T follicular helper cell (primary cell): ENCODE data around the gene CCDC134.
"Not testable (repeated sequence)": the region's sequence is repeated elsewhere in the genome, so short reads cannot be mapped to it uniquely, and the experiment has no call there.

Experiments
- DNase-seq: peaks from one replicate; pipeline ENCODE4 v3.0.0-alpha.2; 2020; ENCODE audit warnings: low read depth

The CCDC134 gene

GRCh38 chr22:41842996-41843970 lies 42.8 kb downstream of the CCDC134 start:
- DNase-seq: no peak

GRCh38 chr22:41844036-41844435 lies 43.6 kb downstream of the CCDC134 start:
- DNase-seq: no peak

DNA sequence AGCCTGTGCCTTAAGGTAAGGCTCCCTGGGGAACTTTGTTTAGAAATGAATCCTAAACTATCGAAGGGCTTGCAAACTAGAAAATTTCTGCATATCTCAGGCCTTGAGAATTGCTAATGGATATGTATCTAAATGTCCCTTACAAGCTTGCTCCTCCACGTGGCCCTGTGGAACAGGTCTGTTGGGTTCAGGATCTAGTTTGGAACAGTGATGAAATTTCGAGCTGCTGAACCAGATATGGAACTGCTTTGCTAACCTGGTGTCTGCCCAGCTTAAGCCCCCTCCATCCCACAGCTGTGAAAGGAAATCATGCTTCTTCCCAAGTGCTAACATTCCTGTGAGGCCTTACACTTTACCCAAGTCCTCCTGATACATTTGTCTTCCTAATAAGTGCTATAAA lies 44.0 kb downstream of the CCDC134 start:
- DNase-seq: no peak

- no peak for DNase-seq
Observed at GRCh38 chr22:41845380-41846267, 45.1 kb downstream of the CCDC134 start.

GRCh38 chr22:41846268-41846987 lies 45.9 kb downstream of the CCDC134 start:
- no peak for DNase-seq

GRCh38 chr22:41847300-41847699 lies 46.8 kb downstream of the CCDC134 start:
- DNase-seq: no peak

DNA sequence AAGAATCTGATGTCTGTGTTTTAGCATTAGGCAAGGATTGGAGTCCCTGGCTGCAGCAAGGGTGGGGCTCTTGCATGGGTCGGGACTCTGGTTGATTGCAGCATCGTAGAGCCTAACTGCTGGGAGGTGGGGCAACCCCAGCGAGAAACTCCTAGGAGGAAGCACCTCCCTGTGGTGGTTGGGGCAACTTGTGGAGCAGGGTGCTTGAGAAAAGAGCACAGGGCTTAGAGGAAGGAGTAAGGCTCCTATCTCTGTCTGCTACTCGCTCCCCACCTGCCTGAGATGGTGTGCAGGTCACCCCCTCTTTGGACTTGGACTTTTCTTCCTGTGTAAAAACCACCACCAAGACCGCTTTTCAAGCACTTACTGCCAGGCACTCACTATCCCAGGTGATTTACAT lies 48.0 kb downstream of the CCDC134 start:
- no peak for DNase-seq

DNA sequence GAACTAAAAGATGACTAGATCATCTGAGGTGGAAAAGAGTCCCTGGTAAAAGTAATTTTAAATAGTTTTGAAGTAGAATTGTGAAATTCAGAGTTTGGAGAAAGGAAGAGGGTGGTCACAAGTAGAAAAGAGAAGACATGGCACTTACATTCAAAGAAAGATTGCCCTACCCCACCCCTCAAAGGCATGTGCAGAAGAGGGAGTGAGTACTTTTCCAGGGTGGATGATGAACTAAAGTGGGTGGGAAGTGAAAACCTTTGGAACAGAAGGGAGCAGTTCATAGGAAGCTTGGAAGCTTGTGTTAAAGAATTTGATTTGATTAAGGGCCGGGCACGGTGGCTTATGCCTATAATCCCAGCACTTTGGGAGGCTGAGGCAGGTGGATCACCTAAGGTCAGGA lies 56.0 kb downstream of the CCDC134 start:
- no peak for DNase-seq

GRCh38 chr22:41857155-41857859 lies 56.8 kb downstream of the CCDC134 start:
- DNase-seq: peak; percentile 62

- DNase-seq: no peak
Observed at GRCh38 chr22:41857860-41858199, 57.4 kb downstream of the CCDC134 start.

- DNase-seq: peak; percentile 10
Observed at GRCh38 chr22:41862160-41862529, 61.7 kb downstream of the CCDC134 start.

DNA sequence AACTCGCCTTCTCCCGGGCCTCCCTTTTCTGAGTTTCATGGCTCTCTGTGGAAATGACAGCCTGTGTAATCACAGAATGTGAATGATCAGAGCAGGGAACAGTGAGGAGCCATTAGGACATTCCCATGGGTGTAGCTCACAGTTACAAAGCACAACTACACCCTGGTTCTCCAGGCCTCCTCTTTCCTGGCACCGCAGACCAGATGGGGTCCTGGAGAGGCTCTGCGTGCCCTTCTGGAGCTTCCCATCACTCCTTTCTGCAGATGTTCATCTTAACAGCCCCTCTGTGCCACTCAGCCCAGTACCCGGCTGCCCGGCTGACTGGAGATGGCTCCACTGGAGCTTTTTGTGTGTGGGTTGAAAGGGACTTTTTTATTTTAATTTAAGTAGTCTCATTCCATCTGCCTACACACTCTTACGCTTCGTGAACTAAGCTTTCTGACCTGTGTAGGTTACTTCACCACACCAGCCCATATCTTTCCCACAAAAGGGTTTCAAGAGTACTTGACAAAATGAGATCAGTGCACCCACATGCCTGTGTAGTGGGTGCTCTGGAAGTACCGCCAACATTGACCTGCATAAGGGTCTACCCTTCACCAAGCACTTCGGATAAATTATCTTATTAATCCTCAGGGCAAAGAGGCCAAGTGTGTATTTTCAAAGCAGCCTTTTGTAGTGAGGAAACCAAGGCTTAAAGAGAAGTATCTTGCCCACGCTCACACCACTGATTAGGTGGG lies 62.2 kb downstream of the CCDC134 start:
- no peak for DNase-seq

DNA sequence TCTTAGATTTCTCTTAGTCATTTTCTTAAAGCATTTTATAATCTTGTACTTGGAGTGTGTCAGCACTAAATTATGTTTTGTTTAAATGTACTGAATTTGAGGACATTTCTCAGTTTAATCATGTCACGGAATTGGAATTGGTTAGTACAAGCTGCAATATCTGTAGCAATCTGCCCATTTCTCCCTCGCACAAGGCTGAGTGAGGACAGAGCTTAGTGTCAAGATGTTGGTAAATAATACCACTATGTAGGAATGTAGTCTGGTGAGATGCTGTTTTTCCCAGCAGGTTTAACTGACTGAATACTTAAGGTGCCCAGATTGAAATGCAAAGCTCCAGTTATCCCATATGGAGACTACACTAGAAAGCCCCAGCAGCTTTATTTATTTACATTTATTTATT lies 63.0 kb downstream of the CCDC134 start:
- DNase-seq: no peak

GRCh38 chr22:41868556-41868955 lies 68.1 kb downstream of the CCDC134 start:
- no peak for DNase-seq

DNA sequence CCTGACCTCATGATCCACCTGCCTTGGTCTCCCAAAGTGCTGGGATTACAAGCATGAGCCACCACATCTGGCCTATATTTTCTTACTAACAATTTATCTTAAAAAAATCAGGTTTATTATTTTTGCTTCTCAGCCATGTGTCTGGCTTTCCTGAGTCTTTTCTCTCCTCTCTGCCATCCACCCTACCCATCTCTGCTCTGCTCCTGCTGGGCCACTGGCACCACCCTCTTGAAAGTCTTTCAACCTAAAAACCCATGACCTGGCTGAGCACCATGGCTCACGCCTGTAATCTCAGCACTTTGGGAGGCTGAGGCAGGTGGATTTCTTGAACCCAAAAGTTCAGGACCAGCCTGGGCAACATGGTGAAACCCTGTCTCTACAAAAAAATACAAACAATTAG lies 69.6 kb downstream of the CCDC134 start:
- not testable (repeated sequence) for DNase-seq

DNA sequence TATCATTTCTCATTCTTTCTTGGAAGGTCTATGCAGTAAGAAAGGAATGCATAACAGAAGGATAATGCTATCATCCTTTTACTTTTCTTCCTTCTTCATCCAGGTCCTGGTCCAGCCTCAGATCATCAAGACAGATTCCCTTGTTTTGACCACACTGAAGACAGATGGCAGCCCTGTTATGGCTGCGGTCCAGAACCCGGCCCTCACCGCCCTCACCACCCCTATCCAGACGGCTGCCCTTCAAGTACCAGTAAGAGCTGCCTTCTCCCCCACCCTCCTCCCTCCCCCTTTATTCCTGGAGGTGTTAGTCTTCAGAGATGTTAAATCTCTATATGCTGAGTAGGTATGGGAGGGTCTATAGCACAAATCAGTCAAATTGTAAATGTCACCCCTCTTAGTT lies 70.3 kb downstream of the CCDC134 start:
- DNase-seq: no peak

DNA sequence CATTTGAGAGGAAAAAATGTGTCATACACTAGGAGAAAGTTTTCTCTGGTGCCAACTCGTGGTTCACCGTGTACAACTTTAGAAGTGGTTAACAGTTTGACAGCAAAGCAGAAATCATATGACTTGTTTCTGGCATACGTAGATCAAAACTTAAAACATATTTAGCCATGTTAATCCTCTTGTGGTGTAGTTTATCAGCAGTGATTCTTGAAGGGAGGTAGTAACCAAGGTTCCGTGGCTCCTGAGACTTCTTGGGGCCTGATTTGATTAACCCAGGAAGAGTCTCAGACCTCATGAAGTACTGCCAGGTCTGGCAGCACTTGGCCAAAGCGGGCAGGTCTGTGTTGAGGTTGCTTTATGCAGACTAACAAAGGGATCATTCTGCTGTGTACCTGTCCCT lies 72.9 kb downstream of the CCDC134 start:
- peak; percentile 37 for DNase-seq

GRCh38 chr22:41874090-41874489 lies 73.6 kb downstream of the CCDC134 start:
- DNase-seq: no peak

GRCh38 chr22:41875531-41876270 lies 75.2 kb downstream of the CCDC134 start:
- no peak for DNase-seq
